Activated naive CD4-positive, alpha-beta T cell treated with anti-CD3 and anti-CD28 coated beads, Interleukin-2, amount 50 U/mL, for 72 hours (primary cell): ENCODE measurements around the gene ATP1A2. TPM values are rescaled to one million over a fixed set of nuclear protein-coding genes. Genes with fewer than 3 reads are reported as not detected.
"Not testable (repeated sequence)": the region's sequence is repeated elsewhere in the genome, so short reads cannot be mapped to it uniquely, and the experiment has no call there.

Experiments used
- ATAC-seq, 2 donors: fragments of 150-1000 bp; cut with Tn5 transposase; 2 replicates each; pipeline ENCODE4 v1.10.0; 2021; ENCODE audit warnings: mild to moderate bottlenecking in 2 of 2, moderate library complexity in 2 of 2
- DNase-seq, 2 donors: peaks; one replicate each; pipeline ENCODE4 v3.0.0; 2021 to 2022; ENCODE audit warnings: low spot score in 2 of 2
- H3K27ac Mint-ChIP-seq, 2 donors: one replicate each; pipeline ENCODE4 v1.8.0; 2022; ENCODE audit warnings: mild to moderate bottlenecking in 2 of 2, mixed read lengths in 2 of 2
- H3K36me3 Mint-ChIP-seq, 2 donors: one replicate each; pipeline ENCODE4 v1.8.0; 2022; ENCODE audit warnings: mixed read lengths in 2 of 2
- H3K9me3 Mint-ChIP-seq, 2 donors: one replicate each; pipeline ENCODE4 v1.8.0; 2022; ENCODE audit warnings: mixed read lengths in 2 of 2
- total RNA-seq, 2 donors: library from RNA; stranded (reverse); gene quantifications; one replicate each; pipeline ENCODE4 v1.2.3, GENCODE V29; 2022

The ATP1A2 gene
- total RNA-seq, 2 donors from 2014 or later: not detected

DNA sequence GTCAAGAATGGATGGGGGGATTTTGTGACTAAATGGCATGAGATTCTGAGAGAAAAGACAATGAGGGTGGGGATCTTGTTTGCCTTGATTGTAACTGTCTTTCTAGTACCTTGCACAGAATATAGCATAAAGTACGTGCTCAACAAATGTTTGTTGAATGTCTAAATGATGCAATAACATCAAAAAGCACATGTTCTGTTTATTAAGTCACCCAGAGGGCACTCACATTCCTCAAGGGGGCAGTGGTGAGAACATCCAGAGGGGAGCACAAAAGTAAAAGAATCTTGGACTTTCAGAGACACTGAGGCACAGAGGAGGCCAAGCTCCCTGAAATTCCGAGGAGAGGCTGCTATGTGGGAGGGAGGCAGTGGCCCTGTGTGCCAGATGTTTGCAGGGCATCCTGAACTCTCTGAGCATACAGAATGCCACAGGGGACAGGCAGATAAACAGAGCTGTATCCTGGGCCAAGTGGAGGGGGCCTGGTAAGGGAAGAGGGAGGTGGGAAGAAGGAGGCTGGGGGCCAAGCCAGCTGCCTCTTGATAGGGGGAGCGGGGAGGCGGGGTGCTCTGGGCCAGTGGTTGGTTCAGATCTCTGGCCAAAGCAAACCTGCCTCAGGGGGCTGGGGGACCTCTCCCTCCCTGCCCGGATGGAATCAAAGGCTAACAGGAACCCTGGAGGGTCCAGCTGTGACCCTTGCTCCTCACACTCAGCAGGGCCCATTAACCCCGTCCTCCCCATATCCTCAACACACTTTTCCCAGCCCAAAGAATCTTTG, 6.5 kb upstream of the ATP1A2 start:
- DNase-seq (peak in 1 of 2 donors; percentile 48), ATAC-seq (peak in 1 of 2 donors; percentile 57)
- H3K9me3 Mint-ChIP-seq: no peaks in the 10 kb centered on the region
- no peaks in the 10 kb centered on the region for H3K36me3 Mint-ChIP-seq
- H3K27ac Mint-ChIP-seq: peak overlapping the region in 1 of 2 donors; percentile 24

DNA sequence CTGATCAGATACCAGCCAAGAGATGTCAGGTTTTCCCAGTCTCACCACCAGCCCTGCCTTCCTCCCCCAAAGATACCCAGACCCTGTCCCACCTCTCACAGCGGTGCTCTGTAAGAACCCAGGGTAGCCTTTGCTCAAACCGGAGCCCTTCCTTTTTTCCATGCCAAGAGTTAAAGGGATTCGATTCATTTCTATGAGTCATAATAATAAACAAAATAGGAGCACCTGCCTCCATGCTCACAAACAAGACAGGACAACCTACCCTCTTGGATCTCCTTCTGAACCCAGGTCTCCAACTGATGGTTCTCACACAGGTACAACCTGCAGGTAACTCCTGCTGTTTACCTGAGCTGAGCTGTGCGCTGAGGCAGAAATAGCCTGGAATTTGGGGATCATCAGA, 5.9 kb upstream of the ATP1A2 start:
- ATAC-seq: no peak
- H3K9me3 Mint-ChIP-seq: no peaks in the 10 kb centered on the region
- no peaks in the 10 kb centered on the region for H3K36me3 Mint-ChIP-seq
- no peak overlapping the region for H3K27ac Mint-ChIP-seq
- no peak for DNase-seq

GRCh38 chr1:160111462-160111861, 4.1 kb upstream of the ATP1A2 start:
- not testable (repeated sequence) for H3K36me3 Mint-ChIP-seq, H3K9me3 Mint-ChIP-seq, DNase-seq, ATAC-seq, H3K27ac Mint-ChIP-seq

DNA sequence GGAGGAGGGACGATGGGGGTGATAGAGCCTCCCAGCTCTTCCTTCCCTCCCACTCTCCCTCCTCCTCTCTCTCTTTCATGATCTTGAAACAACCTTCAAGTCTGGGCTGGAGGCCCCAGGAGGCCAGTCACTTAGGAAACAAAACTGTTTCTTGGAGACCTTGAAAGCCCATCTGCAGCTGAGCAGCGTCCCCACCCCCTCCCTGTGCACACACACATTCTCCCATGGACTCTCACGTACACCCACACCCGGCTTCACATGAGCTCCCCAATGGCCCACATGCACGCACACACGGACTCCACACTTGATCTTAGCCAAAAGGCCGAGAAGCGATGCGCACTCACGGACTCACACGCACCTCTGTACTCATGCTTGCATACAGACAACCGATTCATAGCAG, 3.2 kb upstream of the ATP1A2 start:
- no peak for ATAC-seq
- Mint-ChIP-seq H3K9me3 (no peaks in the 10 kb centered on the region), H3K27ac (no peak overlapping the region), H3K36me3 (no peaks in the 10 kb centered on the region)
- no peak for DNase-seq

DNA sequence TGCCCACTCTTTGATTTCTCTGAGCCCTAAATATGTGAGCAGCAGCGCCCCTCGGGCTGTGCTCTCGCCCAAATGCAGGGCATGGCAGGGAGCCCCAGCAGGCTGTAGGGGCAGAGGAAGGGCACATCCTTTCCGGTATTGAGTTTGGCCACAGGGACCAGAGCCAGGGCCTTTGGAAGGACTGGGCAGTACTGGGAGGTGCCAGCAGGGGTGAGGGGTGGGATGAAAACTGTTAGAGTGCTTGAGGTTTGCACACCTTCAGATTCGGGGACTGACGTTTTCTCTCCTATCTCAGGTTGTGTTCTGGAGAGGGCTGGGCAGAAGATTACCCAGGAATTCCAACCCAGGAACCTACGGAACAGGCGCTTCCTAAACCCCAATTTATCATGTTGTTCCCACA, 2.2 kb upstream of the ATP1A2 start:
- DNase-seq: no peak
- no peak for ATAC-seq
- Mint-ChIP-seq H3K27ac (no peak overlapping the region), H3K36me3 (no peaks in the 10 kb centered on the region), H3K9me3 (no peaks in the 10 kb centered on the region)

DNA sequence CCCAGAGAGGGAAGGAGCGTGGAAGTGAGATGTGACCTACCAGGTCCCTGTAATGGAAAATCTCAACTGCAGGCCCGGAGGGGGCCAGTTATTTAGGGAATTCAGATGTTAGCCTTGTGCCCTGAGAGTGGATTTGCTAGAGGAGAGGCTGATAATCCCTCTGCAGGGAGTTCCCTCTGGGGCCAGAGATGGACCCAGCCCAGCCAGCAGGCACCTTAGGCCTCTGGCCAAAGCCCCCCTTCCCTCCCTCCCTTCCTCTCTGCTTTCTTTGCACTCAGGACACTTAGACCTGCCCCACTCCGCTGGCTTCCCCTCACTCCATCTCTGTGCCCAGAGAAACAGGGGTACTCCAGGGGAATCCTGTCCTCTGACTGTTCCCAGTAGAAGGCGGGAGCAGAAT, 1.5 kb upstream of the ATP1A2 start:
- Mint-ChIP-seq H3K27ac (peak overlapping the region in 1 of 2 donors; percentile 25), H3K36me3 (no peaks in the 10 kb centered on the region)
- ATAC-seq: no peak

GRCh38 chr1:160116283-160117147, 956 bp downstream of the ATP1A2 start:
- Mint-ChIP-seq H3K27ac (no peak overlapping the region), H3K36me3 (no peaks in the 10 kb centered on the region), H3K9me3 (no peaks in the 10 kb centered on the region)
- ATAC-seq: no peak
- no peak for DNase-seq

More for the DNA sequence above, 1.5 kb upstream of the ATP1A2 start:
- no peaks in the 10 kb centered on the region for H3K9me3 Mint-ChIP-seq
- no peak for DNase-seq

DNA sequence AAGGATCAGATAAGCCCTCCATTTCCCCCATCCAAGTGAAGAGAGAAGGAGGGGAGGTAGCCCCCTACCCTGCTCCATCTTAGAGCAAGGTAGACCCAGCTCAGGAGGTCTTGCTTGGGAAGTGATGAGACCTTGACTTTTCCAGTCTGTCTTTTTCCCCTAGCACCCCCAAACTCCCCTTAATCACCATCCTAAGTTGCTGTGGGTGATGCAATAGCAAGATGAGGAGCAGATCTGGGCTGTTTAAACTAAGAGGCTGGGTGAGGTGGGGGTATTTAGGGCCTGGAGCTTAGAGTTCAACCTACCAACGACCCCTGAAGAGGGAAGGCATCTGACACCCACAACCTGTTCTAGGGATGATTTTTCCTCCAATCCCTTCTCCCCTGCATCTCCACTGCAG, 1.7 kb downstream of the ATP1A2 start:
- DNase-seq: no peak
- Mint-ChIP-seq H3K27ac (no peak overlapping the region), H3K36me3 (no peaks in the 10 kb centered on the region), H3K9me3 (no peaks in the 10 kb centered on the region)
- no peak for ATAC-seq

GRCh38 chr1:160117709-160118183, 2.2 kb downstream of the ATP1A2 start:
- ATAC-seq (no peak), DNase-seq (no peak)
- no peaks in the 10 kb centered on the region for H3K9me3 Mint-ChIP-seq
- no peak overlapping the region for H3K27ac Mint-ChIP-seq
- no peaks in the 10 kb centered on the region for H3K36me3 Mint-ChIP-seq

- DNase-seq (no peak), ATAC-seq (no peak)
- Mint-ChIP-seq H3K36me3 (no peaks in the 10 kb centered on the region), H3K27ac (no peak overlapping the region), H3K9me3 (no peaks in the 10 kb centered on the region)
These were observed 3.4 kb downstream of the ATP1A2 start for GRCh38 chr1:160118928-160119327.

DNA sequence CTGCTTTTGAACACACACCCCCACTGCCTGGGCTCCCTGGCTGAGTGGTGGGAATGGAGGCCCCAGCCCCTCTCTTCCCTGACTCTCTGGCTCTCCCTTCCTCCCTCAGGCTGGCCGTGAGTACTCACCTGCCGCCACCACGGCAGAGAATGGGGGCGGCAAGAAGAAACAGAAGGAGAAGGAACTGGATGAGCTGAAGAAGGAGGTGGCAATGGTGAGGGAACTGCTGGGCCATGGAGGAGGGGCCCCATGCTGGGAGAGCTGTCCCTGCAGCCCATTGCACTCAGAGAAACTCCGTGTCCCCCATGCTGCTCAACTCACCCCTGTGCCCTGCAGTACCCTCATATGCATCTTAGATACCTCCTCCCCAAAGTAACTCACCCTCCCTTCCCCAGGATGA, 5.2 kb downstream of the ATP1A2 start:
- Mint-ChIP-seq H3K9me3 (no peaks in the 10 kb centered on the region), H3K27ac (no peak overlapping the region), H3K36me3 (no peaks in the 10 kb centered on the region)
- ATAC-seq (no peak), DNase-seq (no peak)

- ATAC-seq (no peak), DNase-seq (no peak)
- no peaks in the 10 kb centered on the region for H3K9me3 Mint-ChIP-seq
- H3K27ac Mint-ChIP-seq: no peak overlapping the region
- no peaks in the 10 kb centered on the region for H3K36me3 Mint-ChIP-seq
These were observed 5.8 kb downstream of the ATP1A2 start for GRCh38 chr1:160121388-160121787.

DNA sequence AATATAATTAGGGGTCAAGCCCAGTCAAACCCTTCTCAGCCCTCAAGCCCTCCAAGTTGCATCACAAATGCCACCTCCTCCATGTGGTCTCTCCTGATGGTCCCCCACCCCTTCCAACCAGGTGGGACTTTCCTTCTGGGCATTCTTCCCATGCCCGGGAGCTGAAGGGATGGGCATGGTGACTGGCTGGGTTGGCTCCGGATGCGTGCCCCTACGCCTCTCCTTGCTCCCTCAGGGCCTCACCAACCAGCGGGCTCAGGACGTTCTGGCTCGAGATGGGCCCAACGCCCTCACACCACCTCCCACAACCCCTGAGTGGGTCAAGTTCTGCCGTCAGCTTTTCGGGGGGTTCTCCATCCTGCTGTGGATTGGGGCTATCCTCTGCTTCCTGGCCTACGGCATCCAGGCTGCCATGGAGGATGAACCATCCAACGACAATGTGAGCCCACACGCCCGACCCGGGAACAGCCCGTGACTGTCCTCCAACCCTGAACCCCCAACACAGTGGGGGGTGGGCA, 7.5 kb downstream of the ATP1A2 start:
- ATAC-seq: no peak
- no peak for DNase-seq
- no peaks in the 10 kb centered on the region for H3K9me3 Mint-ChIP-seq
- H3K27ac Mint-ChIP-seq: no peak overlapping the region
- no peaks in the 10 kb centered on the region for H3K36me3 Mint-ChIP-seq

DNA sequence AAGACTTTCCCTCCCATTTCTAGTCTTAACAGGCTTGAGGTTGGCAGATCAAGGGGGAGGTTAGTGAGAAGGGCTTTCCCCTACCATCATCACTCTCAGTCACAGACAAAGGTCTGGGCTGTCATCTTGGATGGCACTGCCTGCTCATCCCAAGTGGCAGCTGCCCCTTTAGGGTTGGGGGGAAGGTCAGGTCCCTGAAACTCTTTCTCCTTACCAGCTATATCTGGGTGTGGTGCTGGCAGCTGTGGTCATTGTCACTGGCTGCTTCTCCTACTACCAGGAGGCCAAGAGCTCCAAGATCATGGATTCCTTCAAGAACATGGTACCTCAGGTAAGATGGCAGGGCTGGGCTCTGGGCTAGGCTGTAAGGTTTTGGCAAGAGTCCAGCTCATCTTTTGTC, 8.2 kb downstream of the ATP1A2 start:
- Mint-ChIP-seq H3K36me3 (no peaks in the 10 kb centered on the region), H3K9me3 (no peaks in the 10 kb centered on the region), H3K27ac (peak overlapping the region in 1 of 2 donors; percentile 15)
- ATAC-seq (no peak), DNase-seq (no peak)

GRCh38 chr1:160124705-160125478, 9.3 kb downstream of the ATP1A2 start:
- H3K9me3 Mint-ChIP-seq: no peaks in the 10 kb centered on the region
- ATAC-seq (no peak), DNase-seq (no peak)
- H3K27ac Mint-ChIP-seq: no peak overlapping the region
- no peaks in the 10 kb centered on the region for H3K36me3 Mint-ChIP-seq

DNA sequence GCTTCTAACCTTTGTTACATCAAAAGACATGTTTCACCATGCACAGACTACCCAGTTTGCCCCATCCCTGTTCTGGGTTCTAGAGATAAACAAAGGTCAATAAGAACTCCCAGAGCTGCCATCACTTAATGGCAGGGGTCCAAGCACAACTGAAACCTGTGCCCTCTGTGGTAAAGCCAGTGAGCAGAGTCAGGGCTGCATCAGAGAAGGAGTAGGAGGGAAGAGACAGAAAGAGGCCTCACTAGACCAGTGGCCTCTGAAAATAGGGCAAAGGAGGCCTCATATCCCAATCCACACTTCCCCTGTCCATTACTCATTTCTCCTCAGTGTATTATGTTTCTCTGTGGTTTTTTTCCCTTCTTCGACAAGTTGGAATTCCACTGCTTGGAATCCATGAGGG, 10.2 kb downstream of the ATP1A2 start:
- ATAC-seq (no peak), DNase-seq (no peak)
- H3K9me3 Mint-ChIP-seq: no peaks in the 10 kb centered on the region
- no peaks in the 10 kb centered on the region for H3K36me3 Mint-ChIP-seq
- H3K27ac Mint-ChIP-seq: no peak overlapping the region

DNA sequence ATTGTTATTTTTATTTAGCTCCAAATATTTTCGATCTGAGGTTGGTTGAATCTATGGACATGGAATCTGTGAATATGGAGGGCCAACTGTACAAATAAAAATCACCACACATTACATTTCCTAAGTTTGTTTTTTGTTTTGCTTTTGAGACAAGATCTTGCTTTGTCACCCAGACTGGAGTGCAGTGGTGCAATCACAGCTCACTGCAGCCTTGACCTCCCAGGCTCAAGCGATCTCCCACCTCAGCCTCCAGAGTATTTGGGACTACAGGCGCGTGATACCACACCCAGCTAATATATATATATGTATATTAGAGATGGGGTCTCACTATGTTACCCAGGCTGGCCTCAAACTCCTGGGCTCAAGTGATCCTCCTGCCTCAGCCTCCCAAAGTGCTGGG, 10.8 kb downstream of the ATP1A2 start:
- not testable (repeated sequence) for DNase-seq, ATAC-seq, H3K9me3 Mint-ChIP-seq, H3K36me3 Mint-ChIP-seq
- H3K27ac Mint-ChIP-seq: peak overlapping the region in 1 of 2 donors; percentile 53
